HepG2 (cell line): Measurements from ENCODE around the gene NT5DC4. TPM values are rescaled to one million over a fixed set of nuclear protein-coding genes. Genes with fewer than 3 reads are reported as not detected.
A peak's percentile ranks its signal among the peaks of the same experiment; 100 is the strongest.

Experiments used
- ATAC-seq: fragments of 200-7000 bp; cut with Tn5 transposase; 3 replicates; pipeline ENCODE4 v1.9.1; 2020; ENCODE audit warnings: mild to moderate bottlenecking, moderate library complexity
- BruUV-seq: library from RNA; stranded (reverse); fragments of 400-500 nt; replicated peaks from 2 replicates; lab custom pipeline; 2021; lab: Mats Ljungman, UMichigan
- CTCF ChIA-PET: fragments of 300-600 bp; formaldehyde crosslinking; extraction: SDS; loops from one replicate; lab custom pipeline; 2021; ENCODE audit warnings: low total read pairs, inconsistent platforms, low intra/inter-chr PET ratio; lab: Yijun Ruan, JAX
- POLR2A ChIA-PET: fragments of 350-600 bp; sonication (Branson Sonifier 250); formaldehyde crosslinking; loops from one replicate; lab custom pipeline; 2020; ENCODE audit warnings: antibody characterized with exemption, inconsistent platforms; lab: Yijun Ruan, JAX
- DNase-seq: peaks from one replicate; pipeline ENCODE4 v3.0.0-alpha.2; 2015; ENCODE audit warnings: low spot score
- FAIRE-seq: peaks from 3 replicates; lab custom pipeline; 2011; peaks lifted over from hg19 to GRCh38; lab: Jason Lieb, UNC
- H2AFZ ChIP-seq: one replicate; pipeline ENCODE4 v1.6.1; 2011; ENCODE audit warnings: low read length, inconsistent platforms
- H3K27ac ChIP-seq: fragments of 300-600 bp; 3 replicates; pipeline ENCODE4 v1.8.0; 2011; ENCODE audit warnings: mixed run types, mild to moderate bottlenecking, mixed read lengths, low read length, inconsistent platforms; ENCODE audit not compliant: insufficient read depth; ENCODE audit errors: extremely low read length
- H3K27me3 ChIP-seq, 2 experiments: fragments of 200-600 bp in 1 of 2; 2 replicates in 1 of 2; 3 replicates in 1 of 2; pipeline versions ENCODE4 v1.6.0 to v1.8.0; 2011; ENCODE audit warnings: low read length in 2 of 2, mild to moderate bottlenecking in 2 of 2, moderate library complexity in 2 of 2, inconsistent platforms in 1 of 2; ENCODE audit not compliant: insufficient read depth in 2 of 2, control insufficient read depth in 1 of 2
- H3K36me3 ChIP-seq, 2 experiments: fragments of 200-600 bp in 1 of 2; replicated peaks in 1 of 2; 2 replicates in 1 of 2; 3 replicates in 1 of 2; pipeline versions ENCODE4 v1.5.1 to v1.8.0; 2011; ENCODE audit warnings: low read length in 2 of 2, inconsistent platforms in 1 of 2; ENCODE audit not compliant: insufficient read depth in 2 of 2, control insufficient read depth in 1 of 2
- H3K4me1 ChIP-seq: 2 replicates; pipeline ENCODE4 v1.5.1; 2012; ENCODE audit warnings: low read length, inconsistent platforms; ENCODE audit not compliant: insufficient read depth
- H3K4me2 ChIP-seq: 2 replicates; pipeline ENCODE4 v1.6.0; 2011; ENCODE audit warnings: low read depth, low read length, inconsistent platforms
- H3K4me3 ChIP-seq, 3 experiments: fragments of 200-600 bp in 1 of 3; sonication (generic), shearing (Covaris generic) in 1 of 3; replicated peaks in 1 of 3; 2 replicates each; pipeline ENCODE4 v1.5.1; 2011 to 2016; ENCODE audit warnings: low read length in 3 of 3, inconsistent platforms in 2 of 3, low read depth in 2 of 3, mild to moderate bottlenecking in 2 of 3, control low read depth in 1 of 3, mixed read lengths in 1 of 3; ENCODE audit not compliant: insufficient read depth in 1 of 3
- H3K79me2 ChIP-seq: one replicate; pipeline ENCODE4 v1.6.1; 2011; ENCODE audit warnings: low read length, inconsistent platforms; ENCODE audit not compliant: insufficient read depth
- H3K9ac ChIP-seq: 2 replicates; pipeline ENCODE4 v1.6.0; 2011; ENCODE audit warnings: mild to moderate bottlenecking, low read depth, low read length, inconsistent platforms; ENCODE audit not compliant: insufficient read depth
- H3K9me3 ChIP-seq: 2 replicates; pipeline ENCODE4 v1.5.1; 2012; ENCODE audit warnings: mild to moderate bottlenecking, low read length
- H4K20me1 ChIP-seq: 2 replicates; pipeline ENCODE4 v1.6.0; 2011; ENCODE audit warnings: inconsistent platforms, mild to moderate bottlenecking, low read length, moderate library complexity; ENCODE audit not compliant: insufficient read depth
- AGO2 ChIP-seq: fragments of 200-400 bp; formaldehyde crosslinking; optimal IDR thresholded peaks from 2 replicates; pipeline ENCODE3; 2017; ENCODE audit warnings: mild to moderate bottlenecking, low read depth, low read length, moderate library complexity
- NFATC3 ChIP-seq: sonication (generic); formaldehyde crosslinking; IDR thresholded peaks from 2 replicates; pipeline ENCODE4 v1.5.1; 2020; ENCODE audit warnings: mild to moderate bottlenecking, missing genetic modification reagents
- NFIB ChIP-seq: sonication (generic); formaldehyde crosslinking; IDR thresholded peaks from 2 replicates; pipeline ENCODE4 v1.9.0; 2021; ENCODE audit warnings: missing genetic modification reagents, mild to moderate bottlenecking, borderline replicate concordance
- PHF8 ChIP-seq: sonication (generic); formaldehyde crosslinking; IDR thresholded peaks from 2 replicates; pipeline ENCODE4 v1.5.0; 2020; ENCODE audit warnings: missing genetic modification reagents
- SIN3B ChIP-seq: fragments of 150-350 bp; IDR thresholded peaks from 2 replicates; pipeline ENCODE4 v1.6.1; 2014; ENCODE audit warnings: low read length
- SMC3 ChIP-seq: IDR thresholded peaks from 2 replicates; pipeline ENCODE4 v1.6.1; 2011; ENCODE audit warnings: low read length, improper control_type of control experiment
- ZFP37 ChIP-seq: sonication (generic); formaldehyde crosslinking; IDR thresholded peaks from 2 replicates; pipeline ENCODE4 v1.4.0; 2020; ENCODE audit warnings: missing genetic modification reagents, borderline replicate concordance
- ZFYVE20 ChIP-seq: sonication (generic); formaldehyde crosslinking; IDR thresholded peaks from 2 replicates; pipeline ENCODE4 v1.8.0; 2023; ENCODE audit warnings: low read depth, mild to moderate bottlenecking, moderate library complexity, missing genetic modification reagents, borderline replicate concordance
- ZKSCAN1 ChIP-seq: fragments of 150-350 bp; IDR thresholded peaks from 2 replicates; pipeline ENCODE4 v1.6.1; 2014; ENCODE audit warnings: low read length
- ZKSCAN8 ChIP-seq: IDR thresholded peaks from 2 replicates; pipeline ENCODE4 v1.6.1; 2016; ENCODE audit warnings: borderline replicate concordance, missing genetic modification reagents, missing compliant biosample characterization
- ZNF205 ChIP-seq: IDR thresholded peaks from 2 replicates; pipeline ENCODE4 v1.6.1; 2018; ENCODE audit warnings: missing biosample characterization, missing genetic modification reagents
- ZNF333 ChIP-seq: sonication (generic); formaldehyde crosslinking; IDR thresholded peaks from 2 replicates; pipeline ENCODE4 v1.4.0; 2020; ENCODE audit warnings: mild to moderate bottlenecking, missing genetic modification reagents, borderline replicate concordance
- ZNF501 ChIP-seq: sonication (generic); formaldehyde crosslinking; IDR thresholded peaks from 2 replicates; pipeline ENCODE4 v1.5.1; 2020; ENCODE audit warnings: mild to moderate bottlenecking, moderate library complexity, missing genetic modification reagents
- ZNF569 ChIP-seq: sonication (generic); formaldehyde crosslinking; IDR thresholded peaks from 2 replicates; pipeline ENCODE4 v1.5.0; 2020; ENCODE audit warnings: mild to moderate bottlenecking, missing genetic modification reagents, moderate library complexity, borderline replicate concordance
- ZNF572 ChIP-seq: sonication (generic); formaldehyde crosslinking; IDR thresholded peaks from 2 replicates; pipeline ENCODE4 v1.5.1; 2020; ENCODE audit warnings: mild to moderate bottlenecking, missing genetic modification reagents
- whole genome bisulfite sequencing: methylation state at CpG from one replicate; pipeline ENCODE4 v1.1.6; 2017; ENCODE audit warnings: low lambda C conversion rate; 5-methylcytosine and 5-hydroxymethylcytosine counted together
- in situ Hi-C: cut with HindIII; loops from 2 replicates; pipeline ENCODE4 v1.10.0; 2017; ENCODE audit warnings: low pct_unique_long_range_greater_than_20kb; ENCODE audit not compliant: extremely low pct_ligation_motif_present
- intact Hi-C: fragments of 100-400 bp; cut with micrococcal nuclease; formaldehyde crosslinking; loops from one replicate; pipeline ENCODE4 v1.10.0; 2022; ENCODE audit not compliant: unreplicated experiment
- polyA plus RNA-seq, 8 experiments: library from polyadenylated mRNA; depleted of rRNA in 3 of 8; stranded (reverse) in 7 of 8; unstranded in 1 of 8; fragments of >200 nt; fragmentation: Illumina TruSeq in 4 of 8; extraction: Trizol in 4 of 8; gene quantifications; 2 replicates each; pipeline versions ENCODE4 v1.2.1 to v1.2.3, GENCODE V29; 2011 to 2016; ENCODE audit warnings: low read depth in 4 of 8, missing spikeins in 1 of 8, mixed read lengths in 1 of 8; ENCODE audit not compliant: insufficient read depth in 1 of 8
- total RNA-seq, 5 experiments: library from RNA; depleted of rRNA; stranded (reverse); fragments of >200 nt; fragmentation: Illumina TruSeq; extraction: Trizol; gene quantifications; 2 replicates each; pipeline ENCODE4 v1.2.3, GENCODE V29; 2016; ENCODE audit warnings: low read depth in 1 of 5
- TF ChIP-seq, protein P1 (sequence below): sonication (generic); formaldehyde crosslinking; IDR thresholded peaks from 2 replicates; pipeline ENCODE4 v1.4.0; 2020; ENCODE audit warnings: low read depth, mild to moderate bottlenecking, missing genetic modification reagents
- TF ChIP-seq, protein P2 (sequence below): sonication (generic); formaldehyde crosslinking; conservative IDR thresholded peaks from 2 replicates; pipeline ENCODE4 v1.4.0; 2020; ENCODE audit warnings: missing genetic modification reagents
- TF ChIP-seq, protein P3 (sequence below): sonication (generic); formaldehyde crosslinking; IDR thresholded peaks from 2 replicates; pipeline ENCODE4 v1.8.0; 2023; ENCODE audit warnings: mild to moderate bottlenecking, missing genetic modification reagents
- TF ChIP-seq, protein P4 (sequence below): sonication (generic); formaldehyde crosslinking; IDR thresholded peaks from 2 replicates; pipeline ENCODE4 v1.8.0; 2022; ENCODE audit warnings: mild to moderate bottlenecking, missing genetic modification reagents

The NT5DC4 gene
- total and polyA plus RNA-seq, 2 of the 13 experiments (the other 11 are each of a cell fraction or from before 2014, with no cell fraction given) = 0.04 to 4.2 TPM

DNA sequence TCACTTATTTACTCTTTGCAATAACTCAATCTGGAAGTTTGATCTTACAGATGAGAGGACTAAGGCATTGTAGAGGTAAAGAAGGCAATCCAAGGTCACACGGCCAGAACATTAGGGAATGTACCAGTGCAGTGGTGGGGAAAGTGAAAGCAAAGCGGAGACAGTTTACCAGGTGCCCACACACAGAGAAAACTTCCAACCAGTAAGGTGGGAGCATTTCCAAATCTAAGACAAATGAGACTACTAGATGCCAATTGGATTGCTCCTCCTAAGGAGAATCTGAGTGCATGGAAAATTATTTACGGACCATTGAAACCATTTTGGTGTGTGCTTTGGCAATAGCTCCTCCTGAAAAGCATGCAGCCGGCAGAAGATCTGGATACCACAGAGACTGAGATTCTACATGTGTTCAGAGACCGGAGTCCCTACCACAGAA lies 40.1 kb upstream of the NT5DC4 start (continued):
- TF ChIP-seq, protein P1, sequence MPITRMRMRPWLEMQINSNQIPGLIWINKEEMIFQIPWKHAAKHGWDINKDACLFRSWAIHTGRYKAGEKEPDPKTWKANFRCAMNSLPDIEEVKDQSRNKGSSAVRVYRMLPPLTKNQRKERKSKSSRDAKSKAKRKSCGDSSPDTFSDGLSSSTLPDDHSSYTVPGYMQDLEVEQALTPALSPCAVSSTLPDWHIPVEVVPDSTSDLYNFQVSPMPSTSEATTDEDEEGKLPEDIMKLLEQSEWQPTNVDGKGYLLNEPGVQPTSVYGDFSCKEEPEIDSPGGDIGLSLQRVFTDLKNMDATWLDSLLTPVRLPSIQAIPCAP = peak; percentile 76; the same call in 1 of the 2 replicates
- TF ChIP-seq ZKSCAN8 (CRISPR knock-in tag) = no peak

DNA sequence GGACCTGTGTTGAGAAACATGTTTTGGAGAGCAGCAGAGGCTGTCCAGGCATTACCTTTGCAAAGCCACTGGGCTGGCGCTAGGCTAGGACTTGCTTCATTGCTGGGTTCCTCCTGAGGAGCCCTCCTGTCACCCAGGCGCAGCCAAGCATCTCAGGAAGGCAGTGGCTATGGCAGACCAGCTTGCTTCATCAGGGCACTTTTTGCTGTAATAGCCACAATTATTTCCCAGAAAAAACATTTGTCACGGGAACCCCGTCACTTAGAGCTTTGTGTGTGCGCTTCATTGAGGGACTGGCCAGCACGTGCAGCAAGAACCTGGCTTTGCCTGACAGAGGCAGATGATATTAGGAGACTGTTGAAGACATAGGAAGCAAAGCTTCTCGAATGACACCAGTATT lies 38.7 kb upstream of the NT5DC4 start:
- 47% methylated on average over 7 of the region's 7 CpGs for WGBS
- H3K79me2 ChIP-seq = no peaks in the 10 kb centered on the region
- no TSS peak for BruUV-seq
- peaks cover 34% of the 10 kb centered on the region for H3K4me1 ChIP-seq
- ATAC-seq (peak; percentile 15; the same call in 2 of the 3 replicates), DNase-seq (no peak), FAIRE-seq (no peak)
- CTCF ChIA-PET = no interaction called here
- peak overlapping the region; percentile 8 for H2AFZ ChIP-seq
- H3K4me2 ChIP-seq = no peak overlapping the region; the same call in 1 of the 2 replicates
- in situ Hi-C loops (no loop called here), intact Hi-C loops (no loop called here)
- no peak overlapping the region for H3K4me3 ChIP-seq
- H3K27ac ChIP-seq = no peak overlapping the region
- no peaks in the 10 kb centered on the region for H4K20me1 ChIP-seq
- no peaks in the 10 kb centered on the region for H3K36me3 ChIP-seq
- peaks cover 0 to 25% of the 10 kb centered on the region in 2 experiments; a peak in 3 of 5 replicates for H3K27me3 ChIP-seq
- TF ChIP-seq, protein P2, sequence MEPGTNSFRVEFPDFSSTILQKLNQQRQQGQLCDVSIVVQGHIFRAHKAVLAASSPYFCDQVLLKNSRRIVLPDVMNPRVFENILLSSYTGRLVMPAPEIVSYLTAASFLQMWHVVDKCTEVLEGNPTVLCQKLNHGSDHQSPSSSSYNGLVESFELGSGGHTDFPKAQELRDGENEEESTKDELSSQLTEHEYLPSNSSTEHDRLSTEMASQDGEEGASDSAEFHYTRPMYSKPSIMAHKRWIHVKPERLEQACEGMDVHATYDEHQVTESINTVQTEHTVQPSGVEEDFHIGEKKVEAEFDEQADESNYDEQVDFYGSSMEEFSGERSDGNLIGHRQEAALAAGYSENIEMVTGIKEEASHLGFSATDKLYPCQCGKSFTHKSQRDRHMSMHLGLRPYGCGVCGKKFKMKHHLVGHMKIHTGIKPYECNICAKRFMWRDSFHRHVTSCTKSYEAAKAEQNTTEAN (CRISPR knock-in tag) = no peak
- TF ChIP-seq, protein P3, sequence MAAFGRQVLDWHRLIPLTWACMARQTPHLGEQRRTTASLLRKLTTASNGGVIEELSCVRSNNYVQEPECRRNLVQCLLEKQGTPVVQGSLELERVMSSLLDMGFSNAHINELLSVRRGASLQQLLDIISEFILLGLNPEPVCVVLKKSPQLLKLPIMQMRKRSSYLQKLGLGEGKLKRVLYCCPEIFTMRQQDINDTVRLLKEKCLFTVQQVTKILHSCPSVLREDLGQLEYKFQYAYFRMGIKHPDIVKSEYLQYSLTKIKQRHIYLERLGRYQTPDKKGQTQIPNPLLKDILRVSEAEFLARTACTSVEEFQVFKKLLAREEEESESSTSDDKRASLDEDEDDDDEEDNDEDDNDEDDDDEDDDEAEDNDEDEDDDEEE (CRISPR knock-in tag) = no peak
- TF ChIP-seq ZFYVE20 (CRISPR knock-in tag) (no peak), SIN3B (no peak), NFATC3 (no peak), NFIB (CRISPR knock-in tag) (no peak), ZNF333 (CRISPR knock-in tag) (no peak), ZNF572 (CRISPR knock-in tag) (no peak), ZNF205 (CRISPR knock-in tag) (no peak), ZFP37 (no peak), ZNF501 (no peak), AGO2 (no peak), ZKSCAN1 (no peak), ZNF569 (CRISPR knock-in tag) (no peak), PHF8 (CRISPR knock-in tag) (no peak), SMC3 (no peak)
- TF ChIP-seq, protein P4, sequence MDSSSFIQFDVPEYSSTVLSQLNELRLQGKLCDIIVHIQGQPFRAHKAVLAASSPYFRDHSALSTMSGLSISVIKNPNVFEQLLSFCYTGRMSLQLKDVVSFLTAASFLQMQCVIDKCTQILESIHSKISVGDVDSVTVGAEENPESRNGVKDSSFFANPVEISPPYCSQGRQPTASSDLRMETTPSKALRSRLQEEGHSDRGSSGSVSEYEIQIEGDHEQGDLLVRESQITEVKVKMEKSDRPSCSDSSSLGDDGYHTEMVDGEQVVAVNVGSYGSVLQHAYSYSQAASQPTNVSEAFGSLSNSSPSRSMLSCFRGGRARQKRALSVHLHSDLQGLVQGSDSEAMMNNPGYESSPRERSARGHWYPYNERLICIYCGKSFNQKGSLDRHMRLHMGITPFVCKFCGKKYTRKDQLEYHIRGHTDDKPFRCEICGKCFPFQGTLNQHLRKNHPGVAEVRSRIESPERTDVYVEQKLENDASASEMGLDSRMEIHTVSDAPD (CRISPR knock-in tag) = no peak
- TF ChIP-seq, all 625 proteins: peak for 0
- POLR2A ChIA-PET = interaction anchor here (0.8 kb wide), 1 partner anchor 37 kb away, joined by 3 read pairs; no protein-coding TSS in a partner anchor
- Histone ChIP-seq H3K9ac (no peak overlapping the region), H3K9me3 (no peaks in the 10 kb centered on the region)
